GOT3 (cell line): Measurements from ENCODE around the gene IL7R.

Source experiments
- DNase-seq: peaks from one replicate; lab custom pipeline; 2025; ENCODE audit warnings: mixed read lengths; lab: John Stamatoyannopoulos, UW

IL7R gene

DNA sequence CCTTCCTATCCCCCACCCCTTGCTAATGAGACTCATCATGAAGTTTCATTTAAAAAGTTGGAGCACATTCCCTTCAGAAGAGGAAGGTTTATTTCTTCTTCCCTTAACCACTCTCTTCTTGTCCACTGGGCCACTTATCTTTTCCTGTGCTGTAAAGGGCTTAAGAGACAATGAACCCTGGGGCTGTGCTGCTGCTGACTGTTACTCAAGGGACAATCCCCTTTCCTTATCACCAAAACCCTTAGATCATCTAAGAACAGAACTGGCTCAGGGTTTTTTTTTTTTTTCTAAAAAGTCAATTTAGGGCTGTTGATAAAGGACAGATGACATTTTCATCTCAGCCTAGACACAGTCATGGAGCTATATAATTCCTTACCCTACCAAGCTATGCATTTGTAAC lies 52.1 kb downstream of the IL7R start:
- no peak for DNase-seq

DNA sequence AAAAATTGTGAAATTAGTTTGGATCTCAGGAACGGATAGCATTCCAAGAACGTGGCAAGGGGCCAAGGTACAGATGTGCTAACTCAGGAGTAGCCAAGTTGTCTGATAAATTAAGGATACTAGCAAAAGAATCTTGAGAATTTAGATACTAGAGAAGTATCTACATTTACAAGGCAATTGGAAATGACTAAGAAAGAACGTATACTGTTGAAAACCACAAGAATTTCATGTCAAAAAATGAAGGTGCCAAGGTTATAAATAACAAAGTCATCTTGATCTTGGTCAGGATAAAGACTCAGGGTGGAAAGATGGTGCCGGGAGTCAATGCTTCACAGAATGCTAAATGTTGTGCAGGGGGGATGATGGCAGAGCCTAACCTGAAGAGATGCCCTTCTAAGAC lies 62.5 kb downstream of the IL7R start:
- DNase-seq: no peak

GRCh38 chr5:35920890-35921289 lies 64.2 kb downstream of the IL7R start:
- no peak for DNase-seq

DNA sequence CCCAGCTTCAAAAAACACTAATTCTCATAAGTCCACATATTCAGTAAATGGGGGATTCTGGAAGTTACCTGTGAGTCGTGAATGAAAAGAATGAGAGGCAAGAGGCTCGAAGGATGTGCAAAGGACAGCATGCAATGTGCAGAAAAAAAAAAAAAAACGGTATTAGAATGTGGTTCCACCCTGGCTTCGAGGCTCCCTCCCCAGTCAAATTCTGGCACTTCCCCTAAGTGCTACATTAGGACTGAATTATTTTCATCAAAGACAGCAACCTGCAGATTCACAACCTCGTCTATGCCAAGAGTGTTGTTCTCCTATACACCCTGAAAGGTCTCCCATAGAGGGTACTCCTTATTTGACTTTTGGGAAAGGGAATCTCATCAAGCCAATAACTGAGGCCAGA lies 65.2 kb downstream of the IL7R start:
- no peak for DNase-seq

DNA sequence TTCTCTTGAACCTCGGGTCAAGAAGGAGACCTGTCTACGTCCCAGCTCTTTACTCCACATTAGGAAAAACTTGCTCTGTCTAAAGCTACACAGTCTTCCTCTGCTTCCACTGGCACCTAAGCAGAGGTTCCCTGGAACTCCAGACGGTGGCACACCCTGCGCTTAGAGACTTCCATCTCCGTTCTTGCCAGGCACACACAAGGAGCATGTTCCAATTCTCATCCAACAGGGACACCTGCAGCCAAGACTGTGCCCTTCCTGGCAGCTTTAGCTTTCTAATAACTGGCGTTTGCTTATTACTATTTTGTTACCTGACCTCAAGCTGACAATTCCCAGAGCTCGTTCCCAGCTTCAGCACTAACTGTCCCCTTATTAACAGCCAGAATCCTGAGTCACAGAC lies 65.8 kb downstream of the IL7R start:
- DNase-seq: no peak

- DNase-seq: no peak
These were observed 67.6 kb downstream of the IL7R start for GRCh38 chr5:35924122-35924949.

DNA sequence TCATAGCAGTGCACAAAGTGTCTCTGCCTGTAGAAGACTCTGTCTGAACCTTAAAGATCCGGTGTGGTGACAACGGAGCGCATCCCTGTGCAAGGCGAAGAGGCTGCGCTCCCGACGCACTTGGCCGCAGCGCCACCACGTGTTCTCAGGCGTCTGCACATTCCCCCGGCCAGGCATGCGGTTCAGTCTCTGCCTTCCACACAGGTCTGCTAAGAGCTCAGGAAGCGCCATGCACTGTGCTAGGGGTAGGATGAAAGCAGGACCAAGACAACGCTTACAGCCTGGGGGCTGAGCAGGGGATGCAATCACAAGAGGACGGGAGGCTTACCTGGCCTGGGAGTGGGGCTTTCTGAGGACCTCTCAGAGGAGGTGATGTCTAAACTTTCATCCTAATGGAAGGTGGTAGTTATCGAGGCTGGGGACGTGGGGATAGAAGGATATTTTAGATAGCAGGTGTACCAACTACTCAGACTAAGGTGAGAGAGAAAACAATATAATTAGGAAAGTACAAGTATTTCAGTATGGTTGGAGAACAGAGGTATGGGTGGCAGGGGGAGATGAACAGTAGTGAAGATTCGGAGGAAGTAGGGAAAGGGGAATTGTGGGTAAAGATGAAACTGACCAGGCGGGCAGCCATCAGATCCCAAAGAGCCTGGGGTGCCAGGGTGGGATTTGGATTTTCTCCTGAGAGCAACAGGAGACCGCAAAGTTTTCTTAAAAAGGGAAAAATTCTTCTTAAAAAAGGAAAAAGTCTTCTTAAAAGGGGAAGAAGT lies 68.4 kb downstream of the IL7R start:
- DNase-seq: peak; percentile 22

DNA sequence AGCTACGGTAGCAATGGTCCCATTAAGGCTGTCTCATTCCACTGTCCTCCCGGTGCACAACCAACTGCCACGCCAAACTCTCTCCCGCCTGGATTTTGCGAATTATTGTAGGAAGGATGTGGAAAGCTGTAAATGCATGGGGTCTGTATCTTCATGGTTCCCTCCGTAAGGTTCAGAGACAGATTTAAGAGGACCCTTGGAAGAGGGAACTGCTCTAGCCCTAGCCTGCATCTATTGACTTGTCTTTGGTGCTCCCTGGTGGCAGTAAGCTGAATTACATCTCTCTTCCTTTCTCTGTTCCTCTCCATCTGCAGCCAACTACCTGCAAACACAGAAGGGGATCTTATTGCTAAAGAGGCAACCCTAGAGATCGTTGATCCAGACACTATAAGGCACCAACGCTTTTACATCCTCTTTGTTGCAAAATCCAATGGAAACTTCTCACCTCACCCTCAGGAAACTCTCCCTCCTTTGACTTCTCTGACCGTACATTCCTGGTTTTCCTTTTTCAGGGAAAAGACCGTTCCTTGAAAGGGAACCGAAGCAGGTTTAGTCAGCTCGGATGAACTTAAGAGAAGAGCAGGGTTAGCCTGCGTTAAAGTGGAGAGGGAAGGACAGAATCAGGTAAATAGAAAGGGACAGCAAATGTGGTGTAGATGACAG lies 69.8 kb downstream of the IL7R start:
- DNase-seq: no peak
